ENCODE results near the gene AHNAK. TPM values are rescaled to one million over a fixed set of nuclear protein-coding genes. Genes with fewer than 3 reads are reported as not detected.

AHNAK gene
- polyA plus RNA-seq, 1 experiment, result 231 TPM

DNA sequence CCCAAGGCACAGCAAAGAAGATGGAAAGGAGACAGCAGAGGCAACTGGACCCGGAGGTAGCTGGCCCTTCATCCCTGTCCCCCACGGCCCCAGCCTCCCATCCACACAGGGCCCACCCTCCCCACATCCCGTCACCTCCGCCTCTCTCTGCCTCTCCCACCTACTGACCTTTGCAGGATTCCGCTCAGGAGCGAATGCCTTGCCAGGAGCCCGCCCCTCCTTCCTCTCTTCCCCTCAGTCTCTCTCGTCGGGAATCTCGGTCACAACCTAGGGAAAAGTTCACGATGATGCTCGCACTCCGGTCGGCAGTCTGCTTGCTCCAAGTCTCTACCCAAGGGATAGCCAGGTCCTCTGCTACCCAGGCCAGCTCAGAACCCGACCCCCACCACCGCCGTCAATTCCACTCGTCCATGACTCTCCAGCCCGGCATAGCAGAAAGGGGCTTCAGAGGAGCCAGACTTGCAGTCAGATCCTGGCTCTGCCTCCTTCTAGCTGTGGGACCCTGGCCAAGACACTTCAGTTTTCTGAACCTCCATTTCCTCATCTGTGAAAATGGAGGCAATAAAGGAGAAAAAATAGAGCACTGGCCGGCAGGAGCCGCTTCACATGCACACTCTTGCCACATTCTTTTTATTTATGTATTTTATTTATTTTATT, 10.2 kb downstream of the AHNAK start:
- TF ChIP-seq, protein P1, sequence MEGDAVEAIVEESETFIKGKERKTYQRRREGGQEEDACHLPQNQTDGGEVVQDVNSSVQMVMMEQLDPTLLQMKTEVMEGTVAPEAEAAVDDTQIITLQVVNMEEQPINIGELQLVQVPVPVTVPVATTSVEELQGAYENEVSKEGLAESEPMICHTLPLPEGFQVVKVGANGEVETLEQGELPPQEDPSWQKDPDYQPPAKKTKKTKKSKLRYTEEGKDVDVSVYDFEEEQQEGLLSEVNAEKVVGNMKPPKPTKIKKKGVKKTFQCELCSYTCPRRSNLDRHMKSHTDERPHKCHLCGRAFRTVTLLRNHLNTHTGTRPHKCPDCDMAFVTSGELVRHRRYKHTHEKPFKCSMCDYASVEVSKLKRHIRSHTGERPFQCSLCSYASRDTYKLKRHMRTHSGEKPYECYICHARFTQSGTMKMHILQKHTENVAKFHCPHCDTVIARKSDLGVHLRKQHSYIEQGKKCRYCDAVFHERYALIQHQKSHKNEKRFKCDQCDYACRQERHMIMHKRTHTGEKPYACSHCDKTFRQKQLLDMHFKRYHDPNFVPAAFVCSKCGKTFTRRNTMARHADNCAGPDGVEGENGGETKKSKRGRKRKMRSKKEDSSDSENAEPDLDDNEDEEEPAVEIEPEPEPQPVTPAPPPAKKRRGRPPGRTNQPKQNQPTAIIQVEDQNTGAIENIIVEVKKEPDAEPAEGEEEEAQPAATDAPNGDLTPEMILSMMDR (IDR thresholded peaks at IDR 0.05; ENCODE audit: low read depth, low read length), result no peak
- Histone ChIP-seq H3K9me3 (ENCODE audit: control insufficient read depth, insufficient read depth, low read length) (no peaks in the 10 kb centered on the region), H3K27me3 (ENCODE audit: control insufficient read depth, insufficient read depth, low read length) (no peaks in the 10 kb centered on the region), H3K27ac (ENCODE audit: low read depth, low read length) (no peak overlapping the region), H3K4me3 (ENCODE audit: low read depth, low read length) (no peak overlapping the region)
- ChIA-PET CTCF (interaction anchor here (5.1 kb wide), 1 partner anchor 112 kb away, joined by 53 read pairs; no protein-coding TSS in a partner anchor), POLR2A (no interaction called here)
- DNase-seq (ENCODE audit: low read depth, low spot score), result no peak

DNA sequence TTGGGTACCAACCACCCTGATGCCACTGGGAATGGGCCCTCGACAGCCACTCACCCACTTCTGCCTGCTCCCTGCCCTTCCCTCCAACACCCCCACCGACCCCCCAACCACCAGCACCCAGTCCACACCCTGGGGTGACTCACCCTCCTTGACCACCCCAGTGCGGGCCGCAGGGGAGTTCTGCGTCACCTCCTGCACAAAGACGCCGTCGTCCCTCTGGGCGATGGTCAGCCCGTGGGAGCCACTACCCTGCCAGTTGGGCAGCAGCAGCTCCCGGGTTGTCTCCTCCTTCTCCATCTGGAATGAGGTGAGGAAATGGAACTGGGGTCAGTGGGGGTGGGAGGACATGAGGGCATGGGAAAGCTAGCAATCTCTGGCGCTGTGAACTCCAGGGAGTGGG, 10.8 kb downstream of the AHNAK start:
- TF ChIP-seq, protein P1 (IDR thresholded peaks at IDR 0.05; ENCODE audit: low read depth, low read length), result no peak
- DNase-seq (ENCODE audit: low read depth, low spot score), result no peak
- H3K27ac ChIP-seq (ENCODE audit: low read depth, low read length), result no peak overlapping the region
- no peaks in the 10 kb centered on the region for H3K9me3 ChIP-seq (ENCODE audit: control insufficient read depth, insufficient read depth, low read length)
- ChIA-PET CTCF (interaction anchor here (5.1 kb wide), 1 partner anchor 111 kb away, joined by 53 read pairs; no protein-coding TSS in a partner anchor), POLR2A (no interaction called here)
- no peaks in the 10 kb centered on the region for H3K27me3 ChIP-seq (ENCODE audit: control insufficient read depth, insufficient read depth, low read length)
- H3K4me3 ChIP-seq (ENCODE audit: low read depth, low read length), result no peak overlapping the region

DNA sequence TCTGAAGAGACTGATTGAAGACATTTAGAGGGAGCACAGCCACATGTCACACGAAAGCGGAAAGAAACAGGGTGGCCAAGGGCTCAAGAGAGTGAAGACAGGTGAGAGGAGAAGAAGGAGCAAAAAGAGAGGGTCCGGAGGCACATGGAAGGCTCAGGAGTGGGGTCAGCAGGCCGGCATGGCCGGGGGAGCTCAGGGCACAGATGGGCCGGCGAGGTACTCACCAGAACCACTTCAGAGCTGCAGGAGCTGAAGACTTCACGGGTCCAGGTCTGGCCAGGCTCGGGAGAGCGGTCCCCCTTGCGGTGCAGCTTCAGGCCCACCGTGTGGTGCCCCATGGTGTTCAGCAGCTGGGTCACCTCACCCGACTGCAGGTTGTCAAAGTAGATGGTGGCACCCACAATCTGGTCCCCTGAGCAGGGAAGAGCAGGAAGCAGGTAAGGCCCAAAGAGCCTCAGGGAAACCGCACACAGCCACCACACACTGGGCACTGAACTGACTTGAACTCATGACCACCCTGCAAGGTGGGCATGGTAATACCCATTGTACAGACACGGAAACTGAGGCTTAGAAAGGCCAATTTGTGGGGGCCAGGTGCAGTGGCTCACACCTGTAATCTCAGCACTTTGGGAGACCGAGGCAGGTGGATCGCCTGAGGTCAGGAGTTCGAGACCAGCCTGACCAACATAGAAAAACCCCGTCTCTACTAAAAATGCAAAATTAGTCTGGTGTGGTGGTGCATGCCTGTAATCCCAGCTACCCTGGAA, 11.6 kb downstream of the AHNAK start:
- no peaks in the 10 kb centered on the region for H3K9me3 ChIP-seq (ENCODE audit: control insufficient read depth, insufficient read depth, low read length)
- no peak for DNase-seq (ENCODE audit: low read depth, low spot score)
- ChIA-PET CTCF (interaction anchor here (0.8 to 2.2 kb wide), 3 partner anchors 8 to 140 kb away, joined by 3 to 8 read pairs (median 4); no protein-coding TSS in a partner anchor), POLR2A (no interaction called here)
- no peaks in the 10 kb centered on the region for H3K27me3 ChIP-seq (ENCODE audit: control insufficient read depth, insufficient read depth, low read length)
- H3K4me3 ChIP-seq (ENCODE audit: low read depth, low read length), result no peak overlapping the region
- H3K27ac ChIP-seq (ENCODE audit: low read depth, low read length), result no peak overlapping the region
- TF ChIP-seq, protein P1 (IDR thresholded peaks at IDR 0.05; ENCODE audit: low read depth, low read length), result no peak

DNA sequence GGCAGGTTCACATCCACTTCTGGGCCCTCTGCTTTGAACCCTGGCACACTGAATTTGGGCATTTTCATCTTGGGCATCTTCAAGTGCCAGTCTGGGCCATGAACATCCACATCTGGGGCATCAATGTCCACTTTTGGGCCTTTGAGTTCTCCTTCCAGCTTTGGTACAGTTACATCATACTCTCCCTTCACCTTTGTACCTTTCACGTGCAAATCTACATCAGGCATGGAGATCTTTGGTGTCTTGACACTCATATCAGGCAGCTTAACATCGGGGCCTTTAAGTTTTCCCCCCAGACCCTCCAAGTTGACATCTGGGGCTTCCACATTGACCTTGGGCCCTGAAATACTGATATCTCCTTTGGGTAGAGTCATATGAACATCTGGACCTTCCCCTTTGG, 14.5 kb downstream of the AHNAK start:
- Histone ChIP-seq H3K27me3 (ENCODE audit: control insufficient read depth, insufficient read depth, low read length) (no peaks in the 10 kb centered on the region), H3K27ac (ENCODE audit: low read depth, low read length) (no peak overlapping the region), H3K9me3 (ENCODE audit: control insufficient read depth, insufficient read depth, low read length) (no peaks in the 10 kb centered on the region), H3K4me3 (ENCODE audit: low read depth, low read length) (no peak overlapping the region)
- TF ChIP-seq, protein P1 (IDR thresholded peaks at IDR 0.05; ENCODE audit: low read depth, low read length), result no peak
- DNase-seq (ENCODE audit: low read depth, low spot score), result no peak
- ChIA-PET CTCF (interaction anchor here (1.4 kb wide), 1 partner anchor 11 kb away, joined by 7 read pairs; no protein-coding TSS in a partner anchor), POLR2A (no interaction called here)
